HAP-1 (cell line): ENCODE data around the gene ANKS1B.

Experiments
- DNase-seq, 2 experiments: peaks; one replicate each; pipeline ENCODE4 v3.0.0-alpha.2; 2016 to 2020; ENCODE audit warnings: low spot score in 2 of 2
- H3K27me3 ChIP-seq: fragments of 250-450 bp; sonication (Bioruptor Pico); 2 replicates; pipeline ENCODE4 v1.5.1; 2020; ENCODE audit warnings: low read depth, mild to moderate bottlenecking, moderate library complexity
- H3K36me3 ChIP-seq: fragments of 250-450 bp; sonication (Bioruptor Pico); replicated peaks from 2 replicates; pipeline ENCODE4 v1.5.1; 2020; ENCODE audit warnings: mild to moderate bottlenecking
- H3K4me1 ChIP-seq: fragments of 250-450 bp; sonication (Bioruptor Pico); 2 replicates; pipeline ENCODE4 v1.5.1; 2020; ENCODE audit warnings: mild to moderate bottlenecking
- H3K4me3 ChIP-seq: fragments of 250-450 bp; sonication (Bioruptor Pico); 2 replicates; pipeline ENCODE4 v1.5.1; 2020; ENCODE audit warnings: mild to moderate bottlenecking, moderate library complexity
- H3K9me3 ChIP-seq: fragments of 250-450 bp; sonication (Bioruptor Pico); 2 replicates; pipeline ENCODE4 v1.5.1; 2020; ENCODE audit warnings: mild to moderate bottlenecking, moderate library complexity
- in situ Hi-C: fragments of 300-500 bp; cut with MboI; formaldehyde crosslinking; loops from 3 replicates; pipeline ENCODE4 v1.14.3; 2020; ENCODE audit warnings: low sequenced_read_pairs, inconsistent platforms, mixed read lengths

The ANKS1B gene

DNA sequence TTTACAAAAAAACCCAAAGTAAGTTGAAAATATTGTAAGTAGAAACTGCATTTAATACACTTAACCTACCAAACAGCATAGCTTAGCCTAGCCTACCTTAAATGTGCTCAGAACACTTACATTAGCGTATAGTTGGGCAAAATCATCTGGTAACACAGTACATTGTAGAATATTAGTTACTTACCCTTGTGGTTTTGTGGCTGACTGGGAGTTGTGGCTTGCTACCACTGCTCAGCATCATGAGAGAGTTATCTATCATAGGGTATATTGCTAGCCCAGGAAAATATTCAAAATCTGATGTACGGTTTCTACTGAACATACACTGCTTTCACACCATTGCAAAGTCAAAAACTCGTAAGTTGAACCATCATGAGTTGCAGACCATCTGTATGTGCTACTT, 478.9 kb downstream of the ANKS1B start:
- DNase-seq = no peak
- H3K4me3 ChIP-seq = no peak overlapping the region
- no peaks in the 10 kb centered on the region for H3K4me1 ChIP-seq
- H3K27me3 ChIP-seq = no peaks in the 10 kb centered on the region
- H3K9me3 ChIP-seq = no peaks in the 10 kb centered on the region
- H3K36me3 ChIP-seq = no peaks in the 10 kb centered on the region
- in situ Hi-C loops = no loop called here

DNA sequence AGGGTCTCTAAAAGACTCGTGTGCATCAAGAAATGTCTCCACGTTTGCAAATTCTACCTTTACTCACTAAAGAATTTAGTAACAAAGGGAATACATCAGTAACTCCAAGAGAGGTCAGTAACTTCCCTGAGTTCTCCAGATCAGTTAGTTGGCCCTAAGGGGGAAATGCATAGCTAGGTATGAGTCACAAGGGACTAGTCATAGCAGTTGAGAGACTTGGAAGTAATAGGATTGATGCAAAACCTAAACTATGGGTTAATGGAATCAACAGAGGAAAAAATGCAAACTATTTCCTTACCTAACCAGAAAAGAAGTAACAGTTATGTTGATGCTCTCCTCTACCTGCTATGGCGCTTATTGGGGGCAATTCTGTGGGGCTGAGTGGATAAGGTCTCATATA, 486.0 kb downstream of the ANKS1B start:
- in situ Hi-C loops = no loop called here
- Histone ChIP-seq H3K4me3 (no peak overlapping the region), H3K4me1 (no peaks in the 10 kb centered on the region), H3K36me3 (no peaks in the 10 kb centered on the region), H3K27me3 (no peaks in the 10 kb centered on the region), H3K9me3 (no peaks in the 10 kb centered on the region)
- DNase-seq = no peak

DNA sequence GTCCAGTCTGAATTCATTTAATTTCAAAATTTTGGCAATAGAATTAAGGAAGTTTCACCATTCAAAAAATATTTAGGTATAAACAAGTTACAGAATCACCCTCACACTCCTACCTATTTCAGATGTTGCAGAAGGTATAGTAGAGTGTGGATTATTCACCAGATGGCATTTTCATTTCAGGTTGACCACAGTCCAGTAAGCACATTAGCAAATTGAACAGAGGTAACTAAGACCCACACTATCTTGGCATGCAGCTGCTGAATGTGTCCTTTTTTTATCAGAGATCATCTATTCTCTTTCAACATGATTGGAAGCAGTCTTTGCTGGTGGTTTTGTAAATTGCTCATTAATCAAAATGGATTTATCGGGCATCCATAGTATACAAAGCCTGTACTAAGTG, 488.9 kb downstream of the ANKS1B start:
- no peaks in the 10 kb centered on the region for H3K4me1 ChIP-seq
- in situ Hi-C loops = no loop called here
- no peaks in the 10 kb centered on the region for H3K27me3 ChIP-seq
- no peak overlapping the region for H3K4me3 ChIP-seq
- DNase-seq = no peak
- no peaks in the 10 kb centered on the region for H3K36me3 ChIP-seq
- H3K9me3 ChIP-seq = no peaks in the 10 kb centered on the region

DNA sequence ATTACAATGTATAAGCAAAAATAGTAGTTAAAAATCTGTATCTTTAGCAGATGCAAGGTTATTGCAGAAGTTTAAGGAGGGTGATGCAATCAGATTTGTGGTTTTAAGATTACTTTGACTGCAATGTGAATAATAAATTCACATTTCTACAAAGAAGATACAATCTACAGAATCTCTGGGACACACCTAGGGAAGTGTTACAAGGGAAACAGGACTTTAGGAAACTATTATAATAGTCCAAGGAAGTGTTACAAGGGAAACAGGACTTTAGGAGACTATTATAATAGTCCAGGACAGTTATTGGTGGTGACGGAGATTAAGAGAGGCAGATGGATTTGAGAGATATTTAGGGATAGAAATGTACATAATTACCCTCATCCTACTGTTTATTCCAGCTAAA, 491.5 kb downstream of the ANKS1B start:
- in situ Hi-C loops = no loop called here
- DNase-seq = no peak
- Histone ChIP-seq H3K27me3 (no peaks in the 10 kb centered on the region), H3K4me3 (no peak overlapping the region), H3K4me1 (no peaks in the 10 kb centered on the region; the same call in 1 of the 2 replicates), H3K9me3 (no peaks in the 10 kb centered on the region), H3K36me3 (no peaks in the 10 kb centered on the region)

DNA sequence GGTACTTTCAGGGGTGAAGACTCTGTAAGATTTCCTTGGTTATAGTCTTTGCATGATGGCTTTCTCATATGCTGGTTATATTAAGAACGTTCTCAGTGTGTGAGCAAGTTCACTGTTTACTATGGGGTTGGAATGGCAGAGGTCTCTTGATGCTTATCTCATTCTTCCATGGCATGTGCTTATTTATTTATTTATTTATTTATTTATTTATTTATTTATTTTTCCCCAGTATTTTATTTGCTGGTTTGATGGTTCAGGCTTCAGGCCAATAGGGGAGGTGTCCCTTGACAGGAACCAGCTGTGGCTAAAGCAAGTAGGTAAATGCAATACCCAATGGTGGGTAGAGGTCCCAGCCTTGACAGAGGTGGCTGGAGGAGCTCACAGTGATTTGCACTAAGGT, 498.5 kb downstream of the ANKS1B start:
- Histone ChIP-seq H3K36me3 (no peaks in the 10 kb centered on the region), H3K9me3 (no peaks in the 10 kb centered on the region), H3K4me3 (no peak overlapping the region), H3K27me3 (no peaks in the 10 kb centered on the region), H3K4me1 (no peaks in the 10 kb centered on the region; the same call in 1 of the 2 replicates)
- in situ Hi-C loops = no loop called here
- DNase-seq = no peak

DNA sequence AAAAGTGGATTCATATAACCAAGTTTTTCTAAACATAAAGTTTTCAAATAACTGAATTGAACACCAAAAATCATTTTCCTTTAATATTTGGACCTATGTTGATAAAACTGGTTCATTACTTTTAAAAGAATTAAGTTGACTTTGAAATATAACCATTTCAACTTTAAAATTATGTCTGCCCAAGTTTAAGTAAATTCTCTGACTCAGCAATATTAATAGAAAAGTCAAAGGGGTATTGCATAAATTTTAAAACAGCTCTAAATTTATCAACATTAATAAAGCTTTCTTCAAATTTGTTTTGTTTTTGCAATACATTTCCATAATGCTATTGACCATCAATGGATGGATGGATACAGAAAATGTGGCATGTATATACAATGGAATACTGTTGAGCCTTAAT, 505.6 kb downstream of the ANKS1B start:
- in situ Hi-C loops = no loop called here
- H3K36me3 ChIP-seq = no peaks in the 10 kb centered on the region
- H3K27me3 ChIP-seq = no peaks in the 10 kb centered on the region
- no peaks in the 10 kb centered on the region for H3K9me3 ChIP-seq
- H3K4me3 ChIP-seq = no peak overlapping the region
- peaks cover 4% of the 10 kb centered on the region for H3K4me1 ChIP-seq
- no peak for DNase-seq

DNA sequence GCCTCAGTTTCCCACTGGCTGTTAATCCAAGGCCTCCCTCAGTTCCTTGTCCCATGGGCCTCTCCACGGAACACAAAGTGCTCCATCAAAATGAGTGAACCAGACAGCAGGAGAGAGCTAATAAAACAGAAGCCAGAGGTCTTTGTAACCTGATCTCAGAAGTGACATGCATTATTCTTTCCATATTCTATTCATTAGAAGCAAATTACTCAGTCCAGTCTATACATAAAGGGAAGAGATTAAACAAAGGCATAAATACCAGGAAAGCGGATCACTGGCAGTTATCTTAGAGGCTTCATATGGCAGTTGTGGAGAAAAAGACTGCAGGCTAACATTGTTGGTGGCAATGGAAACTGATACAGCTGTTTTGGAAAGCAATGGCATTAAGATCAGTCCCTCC, 507.8 kb downstream of the ANKS1B start:
- Histone ChIP-seq H3K4me3 (no peak overlapping the region), H3K27me3 (no peaks in the 10 kb centered on the region), H3K4me1 (peaks cover 4% of the 10 kb centered on the region), H3K9me3 (no peaks in the 10 kb centered on the region), H3K36me3 (no peaks in the 10 kb centered on the region)
- in situ Hi-C loops = no loop called here
- DNase-seq = peak in 1 of 2 experiments; percentile 50

DNA sequence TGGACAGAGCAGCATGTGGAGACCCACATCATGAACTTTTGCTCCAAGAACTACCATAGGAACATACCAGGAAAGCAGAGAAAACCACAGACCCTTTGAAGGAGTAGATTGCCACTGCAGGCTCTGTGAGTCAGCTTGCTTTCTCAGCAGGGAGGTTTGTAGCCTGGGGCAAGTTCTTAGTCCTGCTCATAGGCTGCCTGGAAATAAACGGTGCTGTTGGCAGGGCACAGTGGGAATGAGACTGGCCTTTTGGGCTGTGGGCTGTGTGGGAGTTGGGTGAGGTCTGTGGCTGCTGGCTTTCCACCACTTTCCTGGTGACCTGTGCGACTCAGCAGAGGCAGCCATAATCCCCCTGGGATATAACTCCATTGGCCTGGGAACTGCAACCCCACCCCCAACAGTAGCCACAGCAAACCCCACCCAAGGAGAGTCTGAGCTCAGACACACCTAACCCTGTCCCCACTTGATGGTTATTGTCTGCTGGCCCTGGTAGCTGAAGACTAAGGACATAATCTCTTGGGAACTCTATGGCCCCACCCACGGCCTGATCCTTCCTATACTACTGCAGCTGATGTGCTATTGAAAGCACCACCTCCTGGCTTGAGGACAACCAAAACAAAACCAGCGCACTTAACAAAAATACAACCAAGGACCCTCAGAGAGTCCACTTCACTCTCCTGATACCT, 529.2 kb downstream of the ANKS1B start:
- Histone ChIP-seq H3K27me3 (no peaks in the 10 kb centered on the region), H3K9me3 (no peaks in the 10 kb centered on the region), H3K4me1 (no peaks in the 10 kb centered on the region), H3K36me3 (no peaks in the 10 kb centered on the region), H3K4me3 (no peak overlapping the region)
- no peak for DNase-seq
- in situ Hi-C loops = no loop called here

DNA sequence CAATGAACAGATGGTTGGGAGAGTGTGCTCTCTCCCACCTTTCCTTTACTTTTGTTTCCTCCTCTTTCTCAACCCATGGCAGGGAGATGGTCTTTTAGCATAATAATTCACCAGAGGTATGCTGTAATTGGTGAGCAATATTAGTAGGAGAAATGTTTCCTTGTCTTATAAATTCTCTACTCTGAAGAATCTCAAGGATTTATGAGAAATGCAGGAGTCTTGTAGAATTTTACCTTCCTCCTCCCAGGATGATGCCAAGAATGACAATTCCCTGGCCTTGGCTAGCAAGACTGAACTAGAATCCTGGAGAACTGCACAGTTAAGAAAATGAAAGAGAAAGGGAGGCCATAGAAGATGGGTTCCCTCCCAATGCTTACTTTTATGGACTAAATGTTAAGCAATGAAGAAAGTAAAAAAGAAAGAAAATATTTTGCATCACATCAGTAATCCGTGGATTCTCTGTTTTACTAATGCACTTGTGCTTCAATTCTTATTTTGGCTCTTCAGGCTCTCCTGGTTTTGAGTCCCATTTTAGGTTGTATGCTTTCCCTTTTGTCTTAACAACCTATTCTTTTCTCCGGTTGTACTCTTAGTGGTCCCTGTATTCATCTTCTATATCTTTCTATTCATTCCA, 530.1 kb downstream of the ANKS1B start:
- Histone ChIP-seq H3K27me3 (no peaks in the 10 kb centered on the region), H3K4me3 (no peak overlapping the region), H3K9me3 (no peaks in the 10 kb centered on the region), H3K4me1 (no peaks in the 10 kb centered on the region), H3K36me3 (no peaks in the 10 kb centered on the region)
- DNase-seq = no peak
- in situ Hi-C loops = no loop called here

- no peaks in the 10 kb centered on the region for H3K27me3 ChIP-seq
- H3K36me3 ChIP-seq = no peaks in the 10 kb centered on the region
- H3K4me1 ChIP-seq = no peaks in the 10 kb centered on the region
- no peaks in the 10 kb centered on the region for H3K9me3 ChIP-seq
- H3K4me3 ChIP-seq = no peak overlapping the region
- in situ Hi-C loops = no loop called here
- DNase-seq = no peak
These were observed 530.7 kb downstream of the ANKS1B start for GRCh38 chr12:99453836-99454538.

GRCh38 chr12:99450036-99450630, 534.6 kb downstream of the ANKS1B start:
- H3K9me3 ChIP-seq = no peaks in the 10 kb centered on the region
- in situ Hi-C loops = no loop called here
- no peaks in the 10 kb centered on the region for H3K27me3 ChIP-seq
- H3K4me3 ChIP-seq = no peak overlapping the region
- H3K4me1 ChIP-seq = no peaks in the 10 kb centered on the region
- no peaks in the 10 kb centered on the region for H3K36me3 ChIP-seq
- DNase-seq = no peak

GRCh38 chr12:99444859-99445316, 539.8 kb downstream of the ANKS1B start:
- H3K9me3 ChIP-seq = no peaks in the 10 kb centered on the region
- H3K4me1 ChIP-seq = no peaks in the 10 kb centered on the region
- no peaks in the 10 kb centered on the region for H3K36me3 ChIP-seq
- DNase-seq = no peak
- no peaks in the 10 kb centered on the region for H3K27me3 ChIP-seq
- in situ Hi-C loops = no loop called here
- no peak overlapping the region for H3K4me3 ChIP-seq

DNA sequence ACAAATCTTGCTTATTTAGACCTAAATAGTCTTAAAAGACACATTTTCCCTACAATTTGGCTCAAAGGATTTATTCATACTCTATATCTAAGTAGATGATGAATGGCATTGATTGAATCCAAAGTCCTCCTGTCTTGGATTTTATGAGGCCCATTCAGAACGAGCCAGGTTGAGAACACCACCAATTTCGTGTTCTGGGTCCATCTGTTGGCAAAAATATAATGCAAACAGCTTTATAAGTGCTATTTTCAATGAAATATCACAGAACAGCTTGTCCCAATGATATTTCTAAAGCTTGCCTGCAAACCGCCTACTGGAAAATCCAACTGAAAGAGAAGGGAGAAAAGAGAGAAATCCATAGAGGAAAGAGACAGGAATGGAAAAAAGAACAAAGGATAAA, 542.0 kb downstream of the ANKS1B start:
- H3K9me3 ChIP-seq = no peaks in the 10 kb centered on the region
- no peak overlapping the region for H3K4me3 ChIP-seq
- in situ Hi-C loops = no loop called here
- no peaks in the 10 kb centered on the region for H3K36me3 ChIP-seq
- H3K27me3 ChIP-seq = no peaks in the 10 kb centered on the region
- DNase-seq = no peak
- H3K4me1 ChIP-seq = no peaks in the 10 kb centered on the region

GRCh38 chr12:99439399-99439798, 545.3 kb downstream of the ANKS1B start:
- no peaks in the 10 kb centered on the region for H3K4me1 ChIP-seq
- no peaks in the 10 kb centered on the region for H3K27me3 ChIP-seq
- in situ Hi-C loops = no loop called here
- DNase-seq = no peak
- no peak overlapping the region for H3K4me3 ChIP-seq
- H3K36me3 ChIP-seq = no peaks in the 10 kb centered on the region
- no peaks in the 10 kb centered on the region for H3K9me3 ChIP-seq
